Right kidney (tissue), 1 donor: ENCODE results near the gene PTPN20.

Experiments
- DNase-seq: peaks from one replicate; pipeline ENCODE4 v3.0.0-alpha.2; 2016

The PTPN20 gene

GRCh38 chr10:47021850-47022249 lies 110.6 kb downstream of the PTPN20 start:
- DNase-seq, result no peak

GRCh38 chr10:47022311-47023131 lies 111.3 kb downstream of the PTPN20 start:
- no peak for DNase-seq

DNA sequence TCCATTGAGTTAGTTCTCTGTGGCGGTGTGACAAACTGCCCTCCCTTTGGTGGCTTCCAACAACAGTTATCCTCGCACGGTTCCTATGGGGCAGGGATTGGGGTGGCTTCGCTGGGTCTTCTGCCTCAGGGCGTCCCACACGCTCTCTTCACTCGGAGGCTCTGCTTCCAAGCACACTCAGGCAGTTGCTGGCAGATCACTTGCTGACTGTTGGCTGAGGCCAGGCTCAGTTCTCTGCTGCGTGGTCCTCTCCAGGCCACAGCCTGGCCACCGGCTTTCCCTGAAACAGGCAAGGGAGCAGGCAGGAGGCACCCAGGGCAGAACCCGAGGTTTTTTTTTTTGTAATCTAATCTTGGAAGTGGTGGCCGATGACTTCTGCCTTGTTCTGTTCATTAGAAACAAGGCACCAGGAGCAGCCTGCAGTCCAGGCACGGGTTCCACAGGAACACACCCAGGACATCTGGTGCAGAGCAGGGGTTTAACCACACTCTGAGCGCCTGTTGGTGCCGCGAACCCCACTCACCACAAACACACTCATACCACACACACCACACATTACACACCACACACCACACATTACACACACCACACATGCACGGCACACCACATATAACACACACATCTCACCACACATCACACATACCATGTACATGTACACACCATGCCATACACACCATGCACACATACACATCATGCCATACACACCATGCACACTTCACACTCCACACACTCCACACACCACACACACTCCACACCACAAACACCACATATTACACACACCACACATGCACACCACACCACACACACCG lies 112.2 kb downstream of the PTPN20 start:
- no peak for DNase-seq

- DNase-seq, result no peak
These were observed 112.8 kb downstream of the PTPN20 start for GRCh38 chr10:47024046-47024322.

GRCh38 chr10:47024399-47025252 lies 113.4 kb downstream of the PTPN20 start:
- DNase-seq, result peak; percentile 55

- DNase-seq, result no peak
These were observed 114.0 kb downstream of the PTPN20 start for GRCh38 chr10:47025253-47025539.

DNA sequence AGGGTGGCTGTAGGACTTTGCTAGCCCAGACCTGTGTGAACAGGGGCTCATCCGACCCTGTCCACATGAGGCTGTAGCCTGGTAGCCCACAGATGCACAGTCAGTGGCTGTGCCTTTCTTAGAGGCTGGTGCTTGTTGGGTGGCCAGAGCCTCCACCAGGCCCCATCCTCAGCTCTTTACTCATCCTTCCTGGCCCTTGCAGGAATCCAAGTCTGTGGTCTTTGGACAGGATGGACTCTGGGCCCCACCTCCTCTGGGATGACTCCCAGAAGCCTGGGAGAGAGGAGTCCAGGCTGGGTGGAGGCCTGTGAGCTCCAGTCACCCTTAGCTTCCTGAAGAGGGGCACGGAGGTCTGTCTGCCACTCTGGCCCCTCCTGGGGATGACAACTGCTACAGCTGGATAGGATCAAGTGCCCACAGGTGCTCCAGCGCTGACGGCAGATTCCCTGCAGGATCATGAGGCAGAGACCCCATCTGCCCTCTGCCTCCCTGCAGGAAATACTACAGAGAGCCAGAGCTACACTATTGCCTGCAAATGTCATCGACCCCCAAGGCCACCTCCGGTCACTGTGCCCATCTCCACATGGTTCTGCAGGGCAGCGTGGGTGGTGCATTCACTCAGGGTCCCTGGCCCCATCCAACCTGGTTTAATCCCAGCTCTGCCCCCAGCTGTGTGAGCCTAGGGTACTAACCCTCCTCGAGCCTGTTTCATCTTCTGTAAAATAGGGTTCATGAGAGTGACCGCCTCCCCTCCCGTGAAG lies 114.5 kb downstream of the PTPN20 start:
- DNase-seq, result no peak

DNA sequence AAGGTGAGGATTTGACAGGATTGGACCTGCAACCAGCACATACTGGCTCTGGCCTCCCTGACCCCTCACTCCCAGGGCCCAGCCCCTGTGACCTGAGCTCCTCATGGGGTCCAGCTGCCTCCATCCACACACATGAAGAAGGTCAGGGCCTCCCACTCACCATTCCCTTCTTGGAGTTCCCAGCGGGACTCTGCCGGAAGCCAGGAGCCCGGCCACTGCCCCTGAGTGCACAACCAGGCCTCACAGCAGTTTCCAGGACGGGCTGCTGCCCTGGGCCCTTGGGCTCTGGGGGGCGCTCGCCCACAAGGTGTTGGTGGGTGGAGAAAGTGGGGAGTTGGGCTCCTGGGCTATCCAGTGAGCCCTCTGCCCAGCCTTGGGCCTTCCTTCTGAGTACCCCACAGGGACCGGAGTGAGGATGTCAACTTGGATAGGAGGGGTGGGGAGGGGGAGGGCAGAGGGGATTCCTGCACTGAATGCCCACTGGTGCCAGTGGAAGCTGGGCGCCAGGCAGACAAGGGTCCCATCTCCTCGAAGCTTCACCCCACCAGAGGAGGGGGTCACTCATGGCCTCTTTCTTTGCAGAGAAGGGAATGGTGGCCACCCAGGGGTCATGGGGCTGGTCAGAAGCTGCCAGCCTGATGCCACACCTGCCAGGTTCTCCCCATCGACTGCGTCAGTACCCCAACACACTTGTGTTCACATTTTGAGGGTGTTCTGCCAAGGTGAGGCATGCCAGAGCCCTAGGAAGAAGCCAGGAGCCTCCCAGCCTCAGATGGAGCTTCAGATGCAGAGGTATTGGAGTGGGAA lies 115.3 kb downstream of the PTPN20 start:
- DNase-seq, result no peak

GRCh38 chr10:47027108-47027783 lies 116.0 kb downstream of the PTPN20 start:
- DNase-seq, result no peak

DNA sequence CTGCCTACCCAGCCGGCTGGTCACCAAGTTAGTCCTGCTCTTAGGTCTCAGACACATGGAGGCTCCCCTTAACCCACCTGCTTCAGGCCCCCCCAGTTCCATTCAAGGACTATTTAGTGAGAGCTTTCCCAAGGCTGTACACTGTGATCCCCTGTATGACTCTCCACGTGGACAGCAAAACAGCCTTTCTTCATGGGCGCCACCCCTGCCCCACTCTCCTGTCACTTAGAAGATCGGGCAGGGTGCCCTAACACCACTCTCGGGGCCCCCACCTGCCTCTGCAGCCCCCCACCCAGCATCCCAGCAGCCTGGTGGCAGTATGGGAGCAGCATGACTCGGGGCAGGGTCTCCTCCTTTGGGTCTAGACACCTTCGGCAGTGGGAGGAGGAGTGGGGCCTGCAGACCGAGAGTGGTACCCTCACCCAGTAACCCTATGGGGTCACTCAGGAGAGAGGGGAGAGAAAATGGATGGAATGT lies 116.6 kb downstream of the PTPN20 start:
- DNase-seq, result no peak

DNA sequence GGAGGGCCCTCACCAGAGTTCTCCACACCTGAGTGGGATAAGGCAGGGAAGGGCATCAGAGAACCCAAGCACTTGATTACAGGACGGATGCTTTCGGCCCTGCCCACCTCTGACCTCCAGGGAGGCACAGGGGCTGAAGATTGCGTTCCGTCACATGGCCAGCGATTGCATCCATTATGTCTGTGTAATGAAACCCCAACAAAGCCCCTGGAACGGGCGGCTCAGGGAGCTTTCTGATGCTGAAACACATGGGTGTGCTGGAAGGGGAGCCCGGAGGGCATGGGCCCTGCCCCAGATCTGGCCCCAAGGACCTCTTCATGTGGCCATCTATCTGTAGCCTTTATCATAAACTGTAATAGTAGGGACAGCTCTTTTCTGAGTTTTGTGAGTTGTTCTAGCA lies 117.2 kb downstream of the PTPN20 start:
- no peak for DNase-seq

GRCh38 chr10:47029181-47030009 lies 118.2 kb downstream of the PTPN20 start:
- no peak for DNase-seq

- DNase-seq, result no peak
These were observed 119.0 kb downstream of the PTPN20 start for GRCh38 chr10:47030191-47030703.

DNA sequence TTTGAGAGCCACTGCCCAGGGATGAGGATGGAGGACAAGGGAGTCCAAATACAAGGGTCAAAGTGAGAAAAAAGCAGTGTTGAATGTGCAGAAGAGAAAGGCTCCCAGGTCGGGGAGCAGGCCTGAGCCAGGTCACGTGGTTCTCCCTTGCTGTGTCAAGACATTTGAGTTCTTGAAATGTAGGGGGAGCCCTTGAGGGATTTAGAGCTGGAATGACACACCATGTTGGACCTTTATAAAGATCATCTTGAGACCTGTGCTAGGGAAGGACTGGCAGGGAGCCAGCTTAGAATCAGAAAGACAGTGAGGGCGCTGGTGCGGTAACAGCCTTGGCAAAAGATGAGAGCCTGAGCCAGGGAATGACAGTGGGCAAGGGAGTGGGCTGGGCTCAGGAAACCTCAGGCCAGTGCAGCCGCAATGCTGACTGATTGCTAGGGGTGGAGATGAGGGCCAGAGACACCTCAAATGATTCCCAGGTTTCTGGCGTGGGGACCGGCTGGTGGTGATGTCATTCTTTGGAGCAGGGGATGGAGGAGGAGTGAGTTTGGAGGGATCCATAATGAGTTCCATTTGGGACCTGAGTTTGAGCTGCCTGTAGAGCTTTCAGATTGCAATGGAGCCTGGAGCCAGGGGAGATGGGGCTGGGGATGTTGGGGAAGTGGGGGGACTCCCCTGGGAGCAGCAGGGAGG lies 120.1 kb downstream of the PTPN20 start:
- no peak for DNase-seq

DNA sequence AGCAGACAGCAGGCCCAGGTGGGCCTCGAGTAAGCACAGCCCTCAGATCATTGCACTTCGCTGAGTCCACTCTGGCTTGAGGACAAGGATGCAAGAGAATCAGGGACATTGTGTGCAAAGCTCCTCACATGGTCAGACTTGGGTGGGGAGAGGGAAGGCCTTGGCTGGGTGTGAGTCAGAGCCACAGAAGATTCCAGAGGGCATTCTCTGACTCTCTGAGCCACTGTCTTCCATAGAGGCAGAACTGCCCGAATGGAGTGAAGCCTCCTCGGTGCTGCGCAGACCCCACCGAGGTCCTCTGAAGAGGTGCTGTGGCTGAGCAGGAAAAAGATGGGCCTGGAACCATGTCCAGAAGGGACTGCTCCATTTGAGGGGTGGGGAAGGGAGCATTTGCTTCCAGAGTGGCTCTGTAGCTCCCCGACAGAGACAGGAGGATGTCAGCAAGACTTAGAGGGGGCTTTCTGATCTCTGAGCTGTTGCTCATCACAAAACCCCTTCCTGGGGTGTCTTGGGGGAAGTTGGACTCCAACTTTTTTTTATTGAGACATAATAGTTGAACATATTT lies 120.8 kb downstream of the PTPN20 start:
- DNase-seq, result no peak

GRCh38 chr10:47033081-47033480 lies 121.9 kb downstream of the PTPN20 start:
- no peak for DNase-seq

- DNase-seq, result no peak
These were observed 122.5 kb downstream of the PTPN20 start for GRCh38 chr10:47033541-47034270.
